Measurements from ENCODE around the gene NOTCH3. TPM values are rescaled to one million over a fixed set of nuclear protein-coding genes. Genes with fewer than 3 reads are reported as not detected.

The NOTCH3 gene
- total RNA-seq, 1 experiment from 2014 or later, result 39.4 TPM

GRCh38 chr19:15122331-15123030, 78.3 kb downstream of the NOTCH3 start:
- H3K36me3 ChIP-seq (ENCODE audit: control insufficient read depth in 1 of 2, insufficient read depth in 2 of 2, low read length in 2 of 2), result peaks cover 29 to 30% of the 10 kb centered on the region in 2 experiments
- RAD21 ChIA-PET (ENCODE audit: low non-redundant PET in 1 of 2, low total read pairs in 2 of 2, uncharacterized antibody in 2 of 2, unreplicated experiment in 2 of 2), result no interaction called here
- no peak overlapping the region for H3K27ac ChIP-seq (ENCODE audit: low read depth, low read length)
- intact Hi-C loops (cut with micrococcal nuclease), result no loop called here
- BruUV-seq (replicated peaks), result no TSS peak
- H2AFZ ChIP-seq (ENCODE audit: low read depth, low read length, poor library complexity, severe bottlenecking), result no peak overlapping the region
- H3K9me2 ChIP-seq (ENCODE audit: insufficient read depth), result no peaks in the 10 kb centered on the region
- peaks cover 7 to 21% of the 10 kb centered on the region in 2 experiments; a peak in 2 of 4 replicates for H3K4me1 ChIP-seq (ENCODE audit: control insufficient read depth in 1 of 2, insufficient read depth in 2 of 2, low read length in 2 of 2)
- ATAC-seq, result no peak
- H3K9me3 ChIP-seq (ENCODE audit: control insufficient read depth in 1 of 2, insufficient read depth in 1 of 2, low read depth in 1 of 2, low read length in 2 of 2), result peaks cover 3 to 6% of the 10 kb centered on the region in 2 experiments; a peak in 1 of 4 replicates
- H3K9ac ChIP-seq (ENCODE audit: low read length), result no peak overlapping the region
- H4K20me1 ChIP-seq (ENCODE audit: insufficient read depth), result no peaks in the 10 kb centered on the region
- POLR2A ChIA-PET, result no interaction called here
- TF ChIP-seq EZH2phosphoT487 (IDR thresholded peaks at IDR 0.05; ENCODE audit: borderline replicate concordance) (no peak), ZBTB33 (IDR thresholded peaks at IDR 0.05; ENCODE audit: extremely low read depth, insufficient replicate concordance, low read length) (no peak), POLR2A (IDR thresholded peaks at IDR 0.05; ENCODE audit: borderline replicate concordance, extremely low read depth, insufficient read depth, insufficient read length) (no peak), SIN3A (IDR thresholded peaks at IDR 0.05; ENCODE audit: low read depth) (no peak), ATF3 (IDR thresholded peaks at IDR 0.05) (no peak), SRF (IDR thresholded peaks at IDR 0.05; ENCODE audit: low read depth) (no peak), MAX (IDR thresholded peaks at IDR 0.05) (no peak)
- TF ChIP-seq, protein P1, sequence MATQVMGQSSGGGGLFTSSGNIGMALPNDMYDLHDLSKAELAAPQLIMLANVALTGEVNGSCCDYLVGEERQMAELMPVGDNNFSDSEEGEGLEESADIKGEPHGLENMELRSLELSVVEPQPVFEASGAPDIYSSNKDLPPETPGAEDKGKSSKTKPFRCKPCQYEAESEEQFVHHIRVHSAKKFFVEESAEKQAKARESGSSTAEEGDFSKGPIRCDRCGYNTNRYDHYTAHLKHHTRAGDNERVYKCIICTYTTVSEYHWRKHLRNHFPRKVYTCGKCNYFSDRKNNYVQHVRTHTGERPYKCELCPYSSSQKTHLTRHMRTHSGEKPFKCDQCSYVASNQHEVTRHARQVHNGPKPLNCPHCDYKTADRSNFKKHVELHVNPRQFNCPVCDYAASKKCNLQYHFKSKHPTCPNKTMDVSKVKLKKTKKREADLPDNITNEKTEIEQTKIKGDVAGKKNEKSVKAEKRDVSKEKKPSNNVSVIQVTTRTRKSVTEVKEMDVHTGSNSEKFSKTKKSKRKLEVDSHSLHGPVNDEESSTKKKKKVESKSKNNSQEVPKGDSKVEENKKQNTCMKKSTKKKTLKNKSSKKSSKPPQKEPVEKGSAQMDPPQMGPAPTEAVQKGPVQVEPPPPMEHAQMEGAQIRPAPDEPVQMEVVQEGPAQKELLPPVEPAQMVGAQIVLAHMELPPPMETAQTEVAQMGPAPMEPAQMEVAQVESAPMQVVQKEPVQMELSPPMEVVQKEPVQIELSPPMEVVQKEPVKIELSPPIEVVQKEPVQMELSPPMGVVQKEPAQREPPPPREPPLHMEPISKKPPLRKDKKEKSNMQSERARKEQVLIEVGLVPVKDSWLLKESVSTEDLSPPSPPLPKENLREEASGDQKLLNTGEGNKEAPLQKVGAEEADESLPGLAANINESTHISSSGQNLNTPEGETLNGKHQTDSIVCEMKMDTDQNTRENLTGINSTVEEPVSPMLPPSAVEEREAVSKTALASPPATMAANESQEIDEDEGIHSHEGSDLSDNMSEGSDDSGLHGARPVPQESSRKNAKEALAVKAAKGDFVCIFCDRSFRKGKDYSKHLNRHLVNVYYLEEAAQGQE (IDR thresholded peaks at IDR 0.05; ENCODE audit: low read depth), result no peak
- TF ChIP-seq, protein P2, sequence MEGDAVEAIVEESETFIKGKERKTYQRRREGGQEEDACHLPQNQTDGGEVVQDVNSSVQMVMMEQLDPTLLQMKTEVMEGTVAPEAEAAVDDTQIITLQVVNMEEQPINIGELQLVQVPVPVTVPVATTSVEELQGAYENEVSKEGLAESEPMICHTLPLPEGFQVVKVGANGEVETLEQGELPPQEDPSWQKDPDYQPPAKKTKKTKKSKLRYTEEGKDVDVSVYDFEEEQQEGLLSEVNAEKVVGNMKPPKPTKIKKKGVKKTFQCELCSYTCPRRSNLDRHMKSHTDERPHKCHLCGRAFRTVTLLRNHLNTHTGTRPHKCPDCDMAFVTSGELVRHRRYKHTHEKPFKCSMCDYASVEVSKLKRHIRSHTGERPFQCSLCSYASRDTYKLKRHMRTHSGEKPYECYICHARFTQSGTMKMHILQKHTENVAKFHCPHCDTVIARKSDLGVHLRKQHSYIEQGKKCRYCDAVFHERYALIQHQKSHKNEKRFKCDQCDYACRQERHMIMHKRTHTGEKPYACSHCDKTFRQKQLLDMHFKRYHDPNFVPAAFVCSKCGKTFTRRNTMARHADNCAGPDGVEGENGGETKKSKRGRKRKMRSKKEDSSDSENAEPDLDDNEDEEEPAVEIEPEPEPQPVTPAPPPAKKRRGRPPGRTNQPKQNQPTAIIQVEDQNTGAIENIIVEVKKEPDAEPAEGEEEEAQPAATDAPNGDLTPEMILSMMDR (IDR thresholded peaks at IDR 0.05 in 2 of 3, conservative IDR thresholded peaks at IDR 0.05 in 1 of 3; ENCODE audit: borderline replicate concordance in 1 of 3, insufficient read depth in 1 of 3, low read depth in 2 of 3, low read length in 2 of 3), result no peak
- peaks cover 30% of the 10 kb centered on the region for H3K79me2 ChIP-seq (ENCODE audit: insufficient read depth, low read length)
- no peak overlapping the region for H3K4me2 ChIP-seq (ENCODE audit: low read length)
- no peak overlapping the region for H3K4me3 ChIP-seq (replicated peaks in 1 of 2; ENCODE audit: low read depth in 1 of 2, low read length in 2 of 2)
- H3K27me3 ChIP-seq (ENCODE audit: insufficient read depth, low read length), result no peaks in the 10 kb centered on the region
- DNase-seq (ENCODE audit: low read depth, low spot score), result no peak
- CTCF ChIA-PET, result no interaction called here
